HG03575 (cell line): ENCODE data around the gene RFX2.
"Not testable (repeated sequence)": the region's sequence is repeated elsewhere in the genome, so short reads cannot be mapped to it uniquely, and the experiment has no call there.

ENCODE experiments used
- ATAC-seq: cut with Tn5 transposase; IDR thresholded peaks from one replicate; pipeline ENCODE4 v1.9.1; 2021; ENCODE audit not compliant: unreplicated experiment, insufficient number of reproducible peaks, low FRiP score; ENCODE audit errors: extremely low read depth

The RFX2 gene

GRCh38 chr19:6023085-6023682 is 87.1 kb downstream of the RFX2 start:
- no peak for ATAC-seq

- ATAC-seq, result no peak
Measured at GRCh38 chr19:6022570-6023064, 87.7 kb downstream of the RFX2 start.

GRCh38 chr19:6021878-6022569 is 88.3 kb downstream of the RFX2 start:
- no peak for ATAC-seq

GRCh38 chr19:6020972-6021805 is 89.1 kb downstream of the RFX2 start:
- ATAC-seq, result no peak

GRCh38 chr19:6020166-6020882 is 90.0 kb downstream of the RFX2 start:
- ATAC-seq, result no peak

- ATAC-seq, result no peak
Measured at GRCh38 chr19:6018786-6019185, 91.5 kb downstream of the RFX2 start.

- ATAC-seq, result no peak
Measured at GRCh38 chr19:6017576-6017975, 92.7 kb downstream of the RFX2 start.

GRCh38 chr19:6015841-6016545 is 94.3 kb downstream of the RFX2 start:
- no peak for ATAC-seq

GRCh38 chr19:6014551-6015135 is 95.7 kb downstream of the RFX2 start:
- no peak for ATAC-seq

- ATAC-seq, result no peak
Measured at GRCh38 chr19:6012426-6013170, 97.7 kb downstream of the RFX2 start.

GRCh38 chr19:6011794-6012193 is 98.5 kb downstream of the RFX2 start:
- no peak for ATAC-seq

GRCh38 chr19:6011206-6011605 is 99.1 kb downstream of the RFX2 start:
- ATAC-seq, result no peak

GRCh38 chr19:6010107-6010506 is 100.2 kb downstream of the RFX2 start:
- no peak for ATAC-seq

GRCh38 chr19:6007866-6008265 is 102.4 kb downstream of the RFX2 start:
- no peak for ATAC-seq

GRCh38 chr19:6006896-6007295 is 103.4 kb downstream of the RFX2 start:
- no peak for ATAC-seq

- ATAC-seq, result not testable (repeated sequence)
Measured at GRCh38 chr19:6006070-6006446, 104.2 kb downstream of the RFX2 start.

- ATAC-seq, result no peak
Measured at GRCh38 chr19:6005321-6006069, 104.8 kb downstream of the RFX2 start.
